Activated CD4-positive, alpha-beta T cell treated with anti-CD3 and anti-CD28 coated beads for 1 hour (primary cell): ENCODE results near the gene PLD3.
"Not testable (repeated sequence)": the region's sequence is repeated elsewhere in the genome, so short reads cannot be mapped to it uniquely, and the experiment has no call there.

Experiments used
- DNase-seq: peaks from one replicate; pipeline ENCODE4 v3.0.0-alpha.2; 2020

Gene PLD3

DNA sequence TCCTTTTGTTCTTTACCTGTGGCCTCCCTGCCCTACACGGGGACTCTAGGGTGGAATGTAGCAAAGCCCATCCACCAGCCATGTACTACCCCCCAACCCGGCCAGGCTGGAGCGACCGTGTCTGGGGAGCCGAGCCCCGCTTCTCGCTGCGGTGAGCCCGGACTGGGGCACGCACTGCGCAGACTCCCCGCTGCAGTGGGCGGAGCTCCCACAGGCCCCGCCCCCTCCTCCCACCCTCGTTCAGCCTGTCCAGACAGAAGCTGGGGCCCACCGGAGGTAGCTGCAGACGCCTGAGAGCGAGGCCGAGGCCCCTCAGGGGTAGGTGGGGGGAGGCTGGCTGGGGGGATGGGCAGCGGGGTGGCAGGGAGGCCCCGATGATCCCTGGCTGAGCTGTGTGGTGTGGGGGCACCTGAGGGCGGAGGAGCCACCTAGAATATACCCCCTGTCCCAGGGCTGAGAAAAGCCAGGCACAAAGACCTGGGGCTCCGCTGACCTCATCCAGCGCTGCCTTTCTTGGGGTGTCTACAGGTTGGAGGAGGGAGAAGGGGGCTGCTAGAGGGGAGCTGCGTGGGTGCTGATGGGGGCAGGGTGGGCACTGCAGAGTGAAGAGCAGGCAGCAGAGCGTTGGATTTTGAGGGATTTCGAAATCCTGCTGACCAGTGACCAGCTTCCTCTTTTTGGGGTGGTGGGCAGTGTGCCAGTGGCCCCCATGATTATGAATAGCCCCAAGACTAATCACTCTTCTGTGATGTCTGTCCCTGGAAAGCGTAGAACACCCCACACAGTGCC is 17.3 kb downstream of the PLD3 start:
- DNase-seq: no peak

DNA sequence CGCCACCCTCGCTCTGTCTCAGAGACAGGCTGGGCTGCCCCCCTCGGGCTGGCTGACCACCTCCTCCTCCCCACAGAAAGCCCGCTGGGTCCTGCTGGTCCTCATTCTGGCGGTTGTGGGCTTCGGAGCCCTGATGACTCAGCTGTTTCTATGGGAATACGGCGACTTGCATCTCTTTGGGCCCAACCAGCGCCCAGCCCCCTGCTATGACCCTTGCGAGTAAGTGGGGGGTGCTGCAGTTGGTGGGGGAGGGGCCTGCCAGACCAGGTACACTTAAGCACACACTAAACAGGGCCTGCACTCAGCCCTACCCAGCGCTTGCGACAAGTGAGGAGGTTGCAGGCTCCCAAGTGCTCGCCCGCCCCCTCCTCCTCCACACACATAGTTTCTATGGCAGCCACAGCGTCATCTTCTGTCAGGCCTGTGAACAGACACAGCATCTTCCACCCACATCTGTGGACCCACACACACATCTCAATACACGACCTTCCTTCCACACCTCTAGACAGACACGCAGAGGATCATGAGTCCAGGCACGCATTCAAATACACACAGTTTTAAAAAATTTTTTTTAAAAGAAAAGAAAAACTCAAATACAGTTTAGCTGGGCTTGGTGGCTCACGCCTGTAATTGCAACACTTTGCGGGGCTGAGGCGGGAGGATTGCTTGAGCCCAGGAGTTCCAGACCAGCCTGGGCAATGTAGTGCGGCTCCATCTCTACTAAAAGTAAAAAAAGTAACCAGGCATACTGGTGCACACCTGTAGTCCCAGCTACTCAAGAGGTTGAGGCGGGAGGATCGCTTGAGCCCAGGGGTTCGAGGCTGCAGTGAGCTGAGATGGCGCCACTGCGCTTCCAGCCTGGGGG is 18.4 kb downstream of the PLD3 start:
- no peak for DNase-seq

DNA sequence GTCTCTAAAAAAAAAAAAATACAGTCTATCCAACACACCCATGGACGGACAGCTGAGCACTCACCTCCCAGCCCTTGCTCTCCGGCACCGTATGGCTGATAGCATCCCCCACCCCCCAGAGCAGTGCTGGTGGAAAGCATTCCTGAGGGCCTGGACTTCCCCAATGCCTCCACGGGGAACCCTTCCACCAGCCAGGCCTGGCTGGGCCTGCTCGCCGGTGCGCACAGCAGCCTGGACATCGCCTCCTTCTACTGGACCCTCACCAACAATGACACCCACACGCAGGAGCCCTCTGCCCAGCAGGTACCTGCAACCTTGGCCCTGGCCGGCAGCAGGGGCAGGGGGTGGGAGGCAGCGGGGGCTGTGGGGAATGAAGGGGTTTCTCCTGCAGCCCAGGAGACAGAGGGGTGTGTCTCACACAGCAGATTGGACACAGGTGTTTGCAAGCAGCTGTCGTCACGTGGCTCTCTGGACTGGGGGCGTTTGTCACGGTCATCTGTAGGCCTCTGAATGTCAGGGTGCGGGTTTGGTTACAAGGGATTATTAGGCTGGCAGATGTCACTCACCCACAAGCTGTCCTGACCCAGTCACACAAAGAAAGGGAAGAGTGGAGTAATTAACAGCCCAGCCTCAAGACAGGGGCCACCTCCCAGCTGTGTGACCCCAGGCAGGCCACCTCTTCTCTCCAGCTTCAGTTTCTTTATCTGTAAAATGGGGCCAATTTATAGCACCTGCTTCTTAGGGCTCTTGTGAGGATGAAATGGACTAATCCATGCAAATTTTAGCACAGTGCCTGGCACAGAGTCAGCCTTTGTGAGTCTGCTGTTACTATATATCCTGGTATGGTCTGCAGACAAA is 19.3 kb downstream of the PLD3 start:
- DNase-seq: no peak

DNA sequence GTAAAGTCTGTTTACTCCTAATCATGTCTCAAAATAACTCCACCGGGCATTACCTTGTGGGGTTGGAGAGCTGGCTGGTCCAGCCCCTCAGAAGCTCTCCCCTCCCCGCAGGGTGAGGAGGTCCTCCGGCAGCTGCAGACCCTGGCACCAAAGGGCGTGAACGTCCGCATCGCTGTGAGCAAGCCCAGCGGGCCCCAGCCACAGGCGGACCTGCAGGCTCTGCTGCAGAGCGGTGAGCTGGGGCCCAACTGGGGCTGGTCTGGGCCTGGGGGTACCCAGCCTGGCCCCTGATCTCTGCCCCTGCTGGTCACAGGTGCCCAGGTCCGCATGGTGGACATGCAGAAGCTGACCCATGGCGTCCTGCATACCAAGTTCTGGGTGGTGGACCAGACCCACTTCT is 21.3 kb downstream of the PLD3 start:
- DNase-seq: no peak

DNA sequence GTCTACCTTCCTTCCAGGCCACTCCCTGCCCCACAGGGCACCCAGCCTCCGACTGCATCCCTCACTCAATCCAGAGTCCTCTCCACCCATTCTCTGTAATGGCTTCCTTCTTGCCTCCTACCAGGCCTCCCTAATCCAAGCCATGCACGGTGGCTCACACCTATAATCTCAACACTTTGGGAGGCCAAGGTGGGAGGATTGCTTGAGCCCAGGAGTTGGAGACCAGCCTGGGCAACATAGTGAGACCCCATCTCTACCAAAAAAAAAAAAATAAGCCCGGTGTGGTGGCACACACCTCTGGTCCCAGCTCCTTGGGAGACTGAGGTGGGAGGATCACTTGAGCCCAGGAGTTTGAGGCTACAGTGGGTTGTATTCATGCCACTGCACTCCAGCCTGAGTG is 21.8 kb downstream of the PLD3 start:
- DNase-seq: not testable (repeated sequence)

DNA sequence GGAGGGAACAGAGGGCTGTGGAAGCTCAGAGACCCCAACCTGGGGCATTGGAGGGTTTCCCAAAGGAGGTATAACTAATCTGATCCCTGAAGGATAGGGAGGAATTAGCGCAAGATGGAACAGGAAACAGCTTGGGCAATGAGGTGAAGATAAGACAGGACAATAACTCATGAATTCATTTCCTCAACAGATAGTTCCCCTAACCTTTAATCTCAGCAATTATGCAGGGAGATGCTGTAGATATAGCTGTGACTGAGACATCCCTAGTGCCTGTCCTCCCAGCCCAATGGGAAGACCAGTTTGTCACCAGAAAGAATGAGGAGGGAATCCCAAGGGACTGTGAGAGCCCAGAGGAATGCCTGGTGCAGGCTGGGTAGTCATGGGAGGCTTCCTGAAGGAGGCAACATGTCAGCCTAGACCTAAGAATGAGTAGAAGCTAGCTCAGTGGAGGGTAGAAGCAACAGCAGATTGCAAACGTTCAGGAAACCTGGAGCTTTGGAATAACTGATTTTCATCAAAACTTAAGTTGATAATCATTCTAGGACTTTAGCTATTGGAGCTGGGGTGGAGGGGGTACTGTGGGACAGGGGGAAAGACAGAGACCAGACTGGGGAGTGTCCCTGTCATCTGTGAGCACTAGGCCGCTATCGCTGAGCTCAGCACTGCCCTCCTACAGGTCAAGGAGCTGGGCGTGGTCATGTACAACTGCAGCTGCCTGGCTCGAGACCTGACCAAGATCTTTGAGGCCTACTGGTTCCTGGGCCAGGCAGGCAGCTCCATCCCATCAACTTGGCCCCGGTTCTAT is 22.7 kb downstream of the PLD3 start:
- no peak for DNase-seq

DNA sequence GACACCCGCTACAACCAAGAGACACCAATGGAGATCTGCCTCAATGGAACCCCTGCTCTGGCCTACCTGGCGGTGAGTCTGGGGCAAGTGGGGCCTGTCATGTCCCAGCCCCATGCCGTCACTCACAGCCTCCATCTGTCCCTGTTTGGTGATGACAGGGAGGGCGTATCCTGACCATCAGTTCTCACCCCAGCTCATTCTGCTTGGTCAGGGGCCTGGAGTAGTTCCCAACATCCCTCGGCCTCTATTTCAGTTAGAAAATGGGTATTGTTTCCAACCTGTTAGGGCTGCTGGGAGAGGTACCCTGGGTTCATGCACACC is 23.3 kb downstream of the PLD3 start:
- DNase-seq: no peak

DNA sequence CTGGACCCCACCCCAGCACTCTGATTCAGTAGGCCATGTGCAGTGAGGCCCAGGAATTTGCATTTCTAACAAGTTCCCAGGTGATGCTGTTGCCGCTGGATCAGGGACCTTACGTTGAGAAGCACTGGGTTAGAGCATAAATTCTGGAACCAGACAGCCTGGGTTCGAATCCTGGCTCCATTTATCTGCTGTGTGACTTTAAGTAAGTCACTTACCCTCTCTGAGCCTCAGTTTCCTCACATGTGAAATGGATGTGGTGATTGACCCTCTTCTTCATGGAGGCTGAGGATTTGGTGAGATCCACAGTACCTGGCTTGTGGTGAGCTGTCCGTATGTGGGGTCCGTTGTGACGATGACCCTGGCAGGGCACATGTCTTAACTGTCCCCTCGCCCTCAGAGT is 25.6 kb downstream of the PLD3 start:
- DNase-seq: no peak

DNA sequence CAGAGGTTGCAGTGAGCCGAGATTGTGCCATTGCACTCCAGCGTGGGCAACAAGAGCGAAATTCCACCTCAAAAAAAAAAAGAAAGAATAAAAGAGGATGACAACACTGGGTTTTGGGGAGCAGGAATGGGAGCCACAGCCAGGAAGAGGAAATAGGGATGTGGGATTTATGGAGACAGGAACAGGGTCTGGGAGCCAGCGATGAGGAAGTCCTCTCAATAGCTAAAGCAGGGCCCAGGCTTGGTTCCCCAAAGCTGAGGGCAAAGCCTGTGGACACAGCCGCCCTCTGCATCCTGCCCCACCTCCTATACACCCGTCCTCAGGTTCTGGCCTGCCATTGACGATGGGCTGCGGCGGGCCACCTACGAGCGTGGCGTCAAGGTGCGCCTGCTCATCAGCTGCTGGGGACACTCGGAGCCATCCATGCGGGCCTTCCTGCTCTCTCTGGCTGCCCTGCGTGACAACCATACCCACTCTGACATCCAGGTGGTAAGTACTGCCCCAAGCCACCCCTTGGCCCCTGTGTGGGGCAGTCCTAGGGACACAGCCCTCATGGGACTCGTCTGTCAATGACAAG is 27.9 kb downstream of the PLD3 start:
- DNase-seq: no peak

DNA sequence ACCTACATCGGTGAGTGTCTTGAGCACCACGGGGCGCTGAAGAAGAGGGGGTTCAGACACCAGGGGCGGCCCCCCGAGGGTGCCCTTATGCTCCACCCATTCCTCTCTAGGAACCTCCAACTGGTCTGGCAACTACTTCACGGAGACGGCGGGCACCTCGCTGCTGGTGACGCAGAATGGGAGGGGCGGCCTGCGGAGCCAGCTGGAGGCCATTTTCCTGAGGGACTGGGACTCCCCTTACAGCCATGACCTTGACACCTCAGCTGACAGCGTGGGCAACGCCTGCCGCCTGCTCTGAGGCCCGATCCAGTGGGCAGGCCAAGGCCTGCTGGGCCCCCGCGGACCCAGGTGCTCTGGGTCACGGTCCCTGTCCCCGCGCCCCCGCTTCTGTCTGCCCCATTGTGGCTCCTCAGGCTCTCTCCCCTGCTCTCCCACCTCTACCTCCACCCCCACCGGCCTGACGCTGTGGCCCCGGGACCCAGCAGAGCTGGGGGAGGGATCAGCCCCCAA is 29.4 kb downstream of the PLD3 start:
- DNase-seq: no peak

DNA sequence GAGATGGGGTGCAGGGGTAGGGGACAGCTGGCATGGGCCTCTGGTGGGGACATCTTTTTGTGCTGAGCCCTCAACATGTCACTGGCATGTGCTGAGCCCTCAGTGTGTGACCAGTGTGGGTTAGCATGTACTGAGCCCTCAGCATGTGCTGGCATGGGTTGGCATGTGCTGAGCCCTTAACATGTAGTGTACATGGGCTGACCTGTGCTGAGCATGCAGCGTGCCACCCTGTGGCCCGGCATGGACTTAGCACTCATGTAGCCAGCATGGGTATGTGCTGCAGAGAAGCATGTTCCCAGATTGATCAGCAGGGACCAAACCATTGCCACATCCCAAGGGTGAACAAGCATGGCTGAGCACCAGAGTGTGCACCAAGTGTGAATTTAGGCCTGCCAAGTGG is 30.0 kb downstream of the PLD3 start:
- no peak for DNase-seq

DNA sequence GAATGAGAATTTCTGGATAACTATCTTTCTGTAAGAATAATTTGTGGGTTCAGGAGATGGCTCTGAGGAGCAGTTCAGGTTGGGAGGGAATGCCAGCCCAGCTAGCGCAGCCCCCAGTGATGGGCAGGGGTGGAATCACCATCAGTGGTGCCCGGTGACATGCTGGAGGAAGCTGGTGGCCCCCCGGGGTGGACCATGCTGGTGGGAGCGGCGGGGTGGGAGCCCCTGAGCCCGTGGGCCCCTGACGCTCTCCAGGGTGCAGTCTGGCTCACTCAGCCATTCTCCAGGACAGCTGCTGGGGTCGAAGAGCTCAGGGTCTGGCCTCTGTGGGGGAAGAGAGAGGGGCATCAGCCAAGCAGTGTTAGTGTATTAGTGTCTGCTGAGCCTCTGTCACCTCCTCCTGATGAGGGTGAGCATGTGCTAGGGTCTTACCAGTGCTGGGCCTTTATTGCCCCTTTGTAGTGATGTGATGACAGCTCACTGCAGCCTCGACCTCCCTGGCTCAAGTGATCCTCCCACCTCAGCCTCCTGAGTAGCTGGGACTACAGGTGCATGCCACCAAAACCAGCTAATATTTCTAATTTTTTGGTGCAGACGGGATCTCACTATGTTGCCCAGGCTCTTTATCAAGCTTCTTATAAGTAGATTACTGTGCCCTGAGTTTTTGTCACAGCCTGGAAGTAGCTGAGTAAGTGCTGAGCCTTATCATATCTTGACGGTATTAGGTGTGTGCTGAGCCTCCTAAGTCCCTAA is 31.1 kb downstream of the PLD3 start:
- no peak for DNase-seq

DNA sequence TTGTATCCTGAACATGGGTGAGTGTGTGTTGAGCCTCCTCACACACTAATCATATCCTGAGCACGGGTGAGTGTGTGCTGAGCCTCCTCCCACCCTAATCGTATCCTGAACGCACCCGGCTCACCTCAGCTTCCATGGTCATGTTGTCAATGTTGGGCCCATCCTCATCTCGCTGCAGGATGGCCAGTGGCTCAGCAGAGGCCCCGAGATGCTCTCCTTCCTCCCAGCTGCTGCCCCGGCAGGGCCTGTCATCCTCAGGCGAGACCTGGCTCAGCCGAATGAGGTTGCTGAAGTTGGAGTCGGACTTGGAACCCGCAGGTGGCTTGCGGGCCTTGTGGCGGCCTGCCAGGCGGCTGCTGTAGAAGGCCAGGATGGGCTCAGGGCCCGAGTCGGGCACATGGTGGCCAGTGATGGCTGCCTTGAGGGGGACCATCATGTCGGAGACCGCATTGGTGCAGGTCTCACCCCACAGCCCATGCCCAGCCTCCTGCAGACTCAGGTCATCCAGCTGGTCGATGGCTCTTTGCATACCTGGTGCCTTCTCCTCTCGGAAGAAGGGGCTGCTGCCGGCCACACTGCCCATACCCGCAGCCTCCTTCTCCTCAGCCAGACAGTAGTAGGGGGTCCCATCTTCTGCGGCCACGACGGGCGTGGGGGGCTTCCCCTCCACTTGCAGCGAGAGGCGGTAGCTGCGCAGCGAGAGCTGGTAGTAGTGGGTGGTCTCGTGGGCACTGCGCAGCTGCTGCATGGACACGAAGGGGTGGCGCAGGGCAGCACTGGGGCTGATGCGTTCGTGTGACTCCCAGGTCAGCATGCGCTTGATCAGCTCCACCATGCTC is 31.9 kb downstream of the PLD3 start:
- DNase-seq: no peak

DNA sequence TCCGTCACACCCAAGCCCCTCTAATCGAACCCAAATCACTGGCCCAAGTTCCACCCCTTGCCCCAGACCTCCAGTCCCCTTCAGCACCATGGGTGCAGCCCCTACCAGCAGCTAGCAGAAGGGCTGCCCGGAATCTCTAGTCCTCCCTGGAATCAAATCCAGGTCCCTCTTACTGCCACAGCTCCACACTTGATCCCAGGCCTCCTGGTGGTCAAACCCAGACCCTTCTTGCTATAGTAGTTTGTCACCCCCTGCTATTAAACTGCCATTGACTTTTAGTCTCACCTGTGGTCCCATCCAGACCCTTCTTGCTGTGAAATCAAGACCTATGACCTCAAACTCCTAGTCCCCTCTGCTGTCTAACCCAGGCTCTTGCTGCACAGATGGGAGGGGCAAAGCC is 32.8 kb downstream of the PLD3 start:
- no peak for DNase-seq

DNA sequence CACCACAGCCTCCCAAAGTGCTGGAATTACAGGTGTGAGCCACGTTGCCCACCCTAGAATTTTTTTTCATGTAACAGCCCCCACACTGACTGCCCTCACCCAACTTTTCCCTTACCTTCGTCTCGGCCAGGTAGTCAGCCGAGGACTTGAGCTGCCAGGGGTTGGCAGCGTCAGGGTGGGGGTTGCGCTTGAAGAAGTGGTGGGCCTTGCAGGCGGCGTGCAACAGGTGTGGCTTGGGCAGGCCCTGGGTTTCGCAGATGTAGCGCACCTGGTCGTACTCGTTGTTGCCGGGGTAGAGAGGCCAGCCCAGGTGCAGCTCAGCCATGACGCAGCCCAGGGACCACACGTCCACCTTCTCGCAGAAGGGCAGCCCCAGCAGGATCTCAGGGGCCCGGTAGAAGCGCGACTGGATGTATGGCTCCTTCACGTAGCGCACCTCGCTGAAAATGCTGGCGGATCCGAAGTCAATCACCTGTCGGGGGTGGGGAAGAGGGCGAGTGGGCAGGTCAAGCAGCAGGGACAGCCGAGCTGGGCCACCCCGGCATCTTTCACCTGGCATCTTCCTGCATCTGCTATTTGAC is 35.3 kb downstream of the PLD3 start:
- DNase-seq: no peak

DNA sequence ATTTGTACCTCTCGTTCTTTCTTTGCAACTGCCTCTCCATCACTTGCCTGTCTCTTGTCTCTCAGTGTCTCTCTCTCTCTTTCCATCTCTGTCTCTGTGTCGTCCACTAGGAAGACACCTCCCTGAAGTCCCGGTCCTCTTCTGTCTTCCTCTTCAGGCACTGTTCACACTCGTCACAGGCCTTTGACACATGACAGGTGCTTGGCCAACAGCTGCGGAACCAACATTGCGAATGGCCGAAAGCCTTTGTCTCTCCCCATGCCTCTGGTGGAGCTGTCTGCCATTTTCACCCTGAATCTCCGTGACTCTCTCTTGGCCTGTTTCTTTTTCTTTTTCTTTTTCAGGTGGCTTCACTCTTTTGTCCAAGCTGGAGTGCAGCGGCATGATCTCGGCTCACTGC is 38.7 kb downstream of the PLD3 start:
- no peak for DNase-seq

DNA sequence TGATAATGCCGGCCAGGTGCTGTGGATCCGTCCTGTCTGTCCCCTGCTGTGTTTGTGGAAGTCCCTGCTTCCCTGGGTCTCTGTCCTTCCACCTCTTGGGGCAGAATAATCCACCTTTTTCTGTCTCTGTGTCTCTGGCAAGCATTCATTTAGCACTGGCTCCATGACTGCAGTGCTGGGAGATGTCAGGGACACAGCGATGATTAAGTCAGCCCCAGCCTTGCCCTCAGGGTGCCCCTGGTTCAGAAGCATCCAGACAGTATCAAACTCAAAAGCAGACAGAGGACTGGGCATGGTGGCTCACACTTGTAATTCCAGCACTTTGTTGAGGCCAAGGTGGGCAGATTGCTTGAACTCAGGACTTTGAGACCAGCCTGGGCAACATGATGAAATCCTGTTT is 40.0 kb downstream of the PLD3 start:
- no peak for DNase-seq

DNA sequence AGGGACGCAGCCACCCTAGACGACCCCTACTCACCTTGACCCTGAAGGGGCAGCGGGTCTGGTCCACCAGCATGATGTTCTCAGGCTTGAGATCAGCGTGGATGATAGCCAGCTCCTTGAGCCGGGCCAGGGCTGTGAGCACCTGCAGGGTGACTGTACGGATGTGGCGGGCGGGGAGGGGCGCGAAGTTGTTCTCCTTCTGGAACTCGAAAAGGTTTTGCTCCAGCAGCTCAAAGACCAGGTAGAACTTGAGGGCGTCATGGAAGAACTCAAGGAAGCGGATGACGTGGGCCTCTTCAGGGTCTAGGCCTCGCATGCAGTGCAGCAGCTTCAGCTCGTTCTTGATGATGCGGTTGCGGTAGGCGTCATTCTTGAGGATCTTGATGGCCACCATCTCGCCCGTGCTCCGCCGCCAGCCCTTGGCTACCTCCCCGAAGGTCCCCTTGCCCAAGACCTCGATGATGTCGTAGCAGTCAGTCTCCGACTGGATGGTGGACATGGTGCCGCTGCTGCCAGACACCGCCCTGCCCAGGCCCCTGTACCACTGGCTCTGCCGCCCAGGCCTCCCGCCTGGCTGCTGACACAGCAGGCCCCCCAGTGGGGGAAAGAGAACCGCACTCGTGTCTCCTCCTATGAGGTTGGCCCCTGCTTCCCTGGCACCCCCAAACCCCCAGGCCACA is 41.0 kb downstream of the PLD3 start:
- no peak for DNase-seq

DNA sequence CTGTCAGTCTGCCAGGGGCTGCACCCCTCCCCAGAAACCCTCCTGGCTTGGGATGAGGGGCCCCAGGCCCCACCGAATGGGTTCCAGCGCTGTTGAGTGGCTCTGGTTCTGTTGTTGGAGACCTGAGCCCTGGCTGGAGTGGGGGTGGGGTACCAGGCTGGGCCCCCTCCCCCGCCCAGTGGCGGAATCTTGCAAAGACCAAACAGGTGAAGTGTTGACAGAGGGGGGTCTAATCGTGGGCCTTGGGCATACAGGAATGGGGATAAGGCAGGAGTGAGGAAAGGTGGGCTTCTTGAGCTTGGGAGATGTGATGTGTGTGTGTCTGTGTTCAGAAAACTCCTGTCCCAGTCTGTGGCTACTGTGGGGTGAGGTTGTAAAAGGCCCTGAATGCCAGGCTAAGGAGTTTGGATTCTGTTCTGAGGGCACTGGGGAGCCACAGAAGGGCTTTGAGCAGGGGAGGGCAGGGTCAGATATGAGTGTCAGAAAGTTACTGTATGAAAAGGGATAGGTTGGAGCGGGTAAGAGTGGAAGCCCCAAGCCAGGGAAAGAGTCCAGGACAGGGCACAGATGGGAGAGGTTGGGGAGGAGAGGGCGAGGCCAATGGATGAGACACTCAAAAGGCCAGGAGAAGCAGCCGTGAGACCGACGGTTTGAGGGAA is 41.7 kb downstream of the PLD3 start, which contains the start of gene HIPK4:
TSS of gene HIPK4 (minus strand) at position 98 of the 659 bp plus-strand sequence. CDS start 279 bp downstream, outside the sequence.
- DNase-seq: no peak
